GM21423 (cell line): ENCODE measurements around the gene SZT2.
"Not testable (repeated sequence)": the region's sequence is repeated elsewhere in the genome, so short reads cannot be mapped to it uniquely, and the experiment has no call there.

Source experiments
- ATAC-seq: cut with Tn5 transposase; IDR thresholded peaks from one replicate; pipeline ENCODE4 v1.9.1; 2021; ENCODE audit warnings: mild to moderate bottlenecking, moderate library complexity; ENCODE audit not compliant: unreplicated experiment

The SZT2 gene

DNA sequence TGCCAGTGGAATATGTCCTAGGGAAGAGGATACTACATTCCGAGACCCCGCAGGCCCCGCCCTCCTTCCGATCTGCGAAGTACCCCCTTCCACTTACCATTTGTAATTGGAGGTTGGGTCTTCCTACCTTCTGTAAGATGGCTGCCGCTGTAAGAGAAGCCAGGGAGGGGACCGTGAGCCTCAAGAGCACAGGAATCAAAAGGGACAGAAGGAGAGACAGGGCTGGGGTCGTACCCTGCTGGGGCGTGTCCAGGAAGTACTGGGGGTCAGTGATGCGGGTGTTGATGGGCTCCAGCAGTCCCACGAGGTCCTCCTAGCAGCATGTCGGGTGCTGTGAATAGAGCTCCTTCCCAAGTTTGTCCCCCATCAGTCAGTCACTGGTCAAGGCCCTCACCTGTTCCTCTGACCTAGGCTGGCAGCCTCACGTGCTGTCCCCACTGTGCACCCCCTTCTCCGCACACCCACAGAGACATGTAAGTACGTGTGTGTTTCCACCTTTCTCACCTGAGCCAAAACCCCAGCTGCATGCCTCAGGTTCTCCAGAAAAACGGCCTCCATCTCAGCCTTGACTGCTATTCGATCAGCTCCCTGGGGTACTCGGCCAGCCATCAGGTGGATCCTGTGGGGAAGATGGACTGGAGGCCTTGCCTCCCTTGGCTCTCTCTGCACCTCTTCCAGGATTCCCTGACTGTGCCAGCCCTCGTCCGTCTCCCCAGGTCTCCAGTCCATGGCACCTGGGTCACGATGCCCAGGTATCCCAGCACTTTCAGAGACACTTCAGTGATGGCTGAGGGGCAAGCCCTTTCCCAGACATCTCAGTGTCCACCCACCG is 62.2 kb downstream of the SZT2 start:
- no peak for ATAC-seq

GRCh38 chr1:43452789-43453441 is 63.2 kb downstream of the SZT2 start:
- ATAC-seq: no peak

- ATAC-seq: peak; percentile 32
These were observed 64.0 kb downstream of the SZT2 start, which contains the start of gene HYI for GRCh38 chr1:43453442-43454269. TSS of gene HYI (minus strand) at chr1:43453931. CDS start at chr1:43453793, 138 bp downstream.

- ATAC-seq: peak; percentile 74
These were observed 64.7 kb downstream of the SZT2 start for GRCh38 chr1:43454270-43455011.

GRCh38 chr1:43455213-43455889 is 65.7 kb downstream of the SZT2 start:
- ATAC-seq: no peak

GRCh38 chr1:43458379-43458778 is 68.7 kb downstream of the SZT2 start:
- not testable (repeated sequence) for ATAC-seq

- ATAC-seq: no peak
These were observed 71.4 kb downstream of the SZT2 start for GRCh38 chr1:43460988-43461693.

DNA sequence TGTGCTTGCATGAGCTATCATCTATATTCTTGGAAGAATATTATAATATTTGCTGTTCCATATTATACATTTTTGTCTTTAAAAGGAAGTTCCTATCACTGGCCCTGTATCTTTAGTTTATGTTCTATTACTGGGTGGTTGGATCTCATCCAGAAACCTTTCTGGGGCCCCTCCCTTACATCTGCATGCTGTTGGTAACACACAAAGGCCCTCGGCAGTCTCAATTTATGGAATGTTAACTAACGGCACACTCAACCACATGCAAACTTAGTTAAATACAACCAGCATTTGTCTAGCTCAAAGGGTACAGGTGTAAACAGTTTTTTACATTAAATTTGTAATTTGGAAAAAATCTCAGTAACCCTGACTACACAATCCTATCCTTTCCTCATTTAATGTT is 73.8 kb downstream of the SZT2 start:
- no peak for ATAC-seq

- ATAC-seq: no peak
These were observed 75.2 kb downstream of the SZT2 start for GRCh38 chr1:43464681-43465504.

- no peak for ATAC-seq
These were observed 75.9 kb downstream of the SZT2 start for GRCh38 chr1:43465505-43466067.

DNA sequence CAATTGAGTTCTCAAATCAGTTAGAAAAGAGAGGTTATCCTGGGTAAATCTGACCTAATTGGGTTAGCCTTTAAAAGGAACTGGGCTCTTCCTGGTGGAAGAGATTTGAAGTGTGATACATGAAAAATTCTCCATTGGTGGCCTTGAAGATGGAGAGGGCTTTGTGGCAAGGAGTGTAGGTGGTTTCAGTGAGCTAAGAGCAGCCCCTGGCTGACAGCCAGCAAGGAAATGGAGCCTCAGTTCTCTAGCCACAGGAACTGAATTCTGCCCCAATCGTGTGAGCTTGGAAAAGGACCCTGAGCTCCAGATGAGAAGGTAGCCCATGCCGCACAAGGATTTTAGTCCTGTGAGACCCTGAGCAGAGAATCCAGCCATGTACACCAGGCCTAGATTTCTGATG is 76.7 kb downstream of the SZT2 start:
- no peak for ATAC-seq

- no peak for ATAC-seq
These were observed 78.7 kb downstream of the SZT2 start for GRCh38 chr1:43468414-43468813.

GRCh38 chr1:43469932-43470331 is 80.2 kb downstream of the SZT2 start:
- no peak for ATAC-seq

GRCh38 chr1:43472087-43472462 is 82.4 kb downstream of the SZT2 start:
- ATAC-seq: no peak

- ATAC-seq: not testable (repeated sequence)
These were observed 82.9 kb downstream of the SZT2 start for GRCh38 chr1:43472463-43473151.

DNA sequence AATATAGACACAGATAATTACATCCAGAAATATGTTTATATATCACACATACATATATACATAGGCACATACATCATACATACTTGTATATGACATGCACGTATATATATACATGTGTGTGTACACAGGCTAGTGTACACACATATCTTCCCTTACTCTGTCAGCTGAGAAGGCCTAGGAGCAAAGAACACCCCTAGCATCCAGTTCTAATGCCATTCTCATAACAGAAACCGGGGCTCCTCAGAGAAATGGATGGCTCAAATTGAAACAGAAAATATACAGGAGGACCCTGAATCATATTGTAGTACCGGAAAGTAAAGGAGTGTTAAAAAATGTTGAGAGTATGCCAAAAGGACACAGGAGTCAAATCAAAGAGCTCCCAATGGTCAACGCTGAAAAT is 83.8 kb downstream of the SZT2 start:
- ATAC-seq: no peak

- not testable (repeated sequence) for ATAC-seq
These were observed 86.1 kb downstream of the SZT2 start for GRCh38 chr1:43475611-43476401.
